SK-N-MC (cell line): ENCODE measurements around the gene MAGI1.

Experiments used
- EZH2 ChIP-seq: fragments of 200-600 bp; sonication (generic); IDR thresholded peaks from one replicate; pipeline ENCODE4 v1.6.1; 2017; ENCODE audit warnings: antibody characterized with exemption
- FOXP2 ChIP-seq: optimal IDR thresholded peaks from 2 replicates; pipeline ENCODE3; 2011; ENCODE audit warnings: mild to moderate bottlenecking, moderate library complexity; ENCODE audit not compliant: insufficient read depth; ENCODE audit errors: extremely low read length, control extremely low read depth
- POLR2AphosphoS5 ChIP-seq: IDR thresholded peaks from 2 replicates; pipeline ENCODE4 v1.6.1; 2012; ENCODE audit warnings: mild to moderate bottlenecking, low read depth, low read length, borderline replicate concordance

DNA sequence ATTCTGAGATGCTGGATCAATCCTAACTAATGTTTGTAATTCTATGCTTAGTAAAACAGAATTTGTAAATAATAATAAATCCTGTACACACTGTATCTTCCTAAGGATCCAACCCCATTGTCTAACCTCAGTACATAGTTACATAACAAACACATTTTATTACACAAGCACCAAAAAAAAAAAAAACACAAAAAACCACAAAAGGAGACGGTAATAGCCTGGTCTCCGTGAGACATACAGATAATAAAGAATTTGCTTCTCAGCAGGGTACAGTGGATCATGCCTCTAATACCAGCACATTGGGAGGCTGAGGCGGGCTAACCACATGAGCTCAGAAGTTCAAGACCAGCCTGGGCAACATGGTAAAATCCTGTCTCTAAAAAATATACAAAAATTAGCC lies 558.7 kb downstream of the MAGI1 start:
- TF ChIP-seq FOXP2 (no peak), EZH2 (no peak), POLR2AphosphoS5 (no peak)
